Posterior vena cava (tissue), 2 donors: ENCODE data around the gene RPL36A. TPM values are rescaled to one million over a fixed set of nuclear protein-coding genes. Genes with fewer than 3 reads are reported as not detected.

Experiments
- DNase-seq: peaks from one replicate; pipeline ENCODE4 v3.0.0-alpha.2; 2020; ENCODE audit warnings: low spot score
- intact Hi-C, 2 donors: fragments of 100-400 bp; cut with DNase I; formaldehyde crosslinking; loops; one replicate each; pipeline versions ENCODE4 v1.14.1 to v1.14.2; 2022 to 2023
- total RNA-seq, 2 donors: library from RNA; stranded (reverse); fragmentation: NEBNext Ultra II Directional; extraction: Animal tissue kit (Norgen Biotek cat#: 25700); gene quantifications; one replicate each; pipeline ENCODE4 v1.2.1, GENCODE V29; 2021
- donor health status: DM: yes; HTN: yes; CAD: no.
- donor health status: DM: yes; HTN: yes; CAD: no.

Gene RPL36A
- total RNA-seq, 2 donors from 2014 or later, result 203 to 225 TPM

DNA sequence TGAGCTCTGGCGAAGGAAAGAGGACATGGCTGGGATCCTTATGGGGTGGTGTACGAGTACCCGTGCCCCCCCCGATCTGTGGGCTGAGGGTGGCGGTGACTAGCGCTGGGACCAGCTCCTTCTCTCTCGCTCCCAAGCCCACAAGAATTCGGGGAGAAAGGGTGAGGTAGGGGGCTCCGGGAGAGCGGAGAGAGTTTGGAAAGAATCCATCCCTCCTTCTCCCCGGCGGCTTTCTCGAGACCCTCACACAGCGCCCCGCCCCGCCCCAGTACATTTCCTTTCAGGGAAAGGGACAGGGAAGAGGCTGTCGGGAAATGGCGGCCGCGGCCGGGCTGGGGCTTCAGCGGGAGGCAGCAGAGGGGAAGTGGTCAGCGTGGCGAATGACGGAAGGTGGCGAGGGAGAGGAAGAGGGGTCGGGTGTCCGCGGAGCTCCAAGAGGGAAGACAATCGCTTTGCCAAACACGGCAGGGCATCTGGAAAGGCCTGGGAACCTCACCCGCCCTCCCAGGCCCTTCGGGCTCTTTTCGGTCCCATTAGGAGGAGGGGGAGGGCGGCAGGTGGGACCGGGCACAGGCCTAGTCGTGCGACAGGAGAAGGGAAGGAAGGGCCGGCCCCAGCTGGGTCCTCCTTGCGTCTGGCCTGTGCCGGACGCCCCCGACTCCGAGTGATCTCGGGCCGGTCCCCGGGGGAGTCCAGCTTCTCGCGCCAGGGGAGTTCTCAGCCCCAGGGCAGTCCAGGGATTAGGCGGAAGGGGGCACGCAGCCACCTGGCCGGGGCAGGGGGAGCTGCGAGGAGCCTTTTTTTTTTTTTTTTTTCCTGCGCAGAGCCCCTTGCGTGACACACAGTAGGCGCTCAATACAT lies 27.4 kb downstream of the RPL36A start:
- peak; percentile 90 for DNase-seq
- intact Hi-C loops, result no loop called here

DNA sequence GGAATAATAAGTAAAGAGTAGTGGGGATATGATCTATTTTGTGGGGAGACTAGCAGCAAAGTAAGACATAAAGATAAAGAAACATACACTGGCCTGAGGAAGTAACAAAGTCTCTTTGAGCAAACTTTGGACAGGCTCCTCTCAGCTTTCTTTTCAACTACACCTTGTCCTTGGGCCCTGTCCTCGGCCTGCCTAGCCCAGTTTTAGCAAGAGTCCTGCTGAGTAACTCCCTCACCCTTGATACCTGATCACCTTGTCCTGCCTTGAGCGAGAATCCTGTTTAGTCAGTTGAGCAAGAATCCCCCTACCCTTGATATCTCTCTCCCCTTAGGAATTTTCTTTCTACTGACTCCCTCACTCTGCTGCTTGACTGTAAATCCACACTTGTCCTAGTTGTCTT lies 28.7 kb downstream of the RPL36A start:
- intact Hi-C loops, result no loop called here
- no peak for DNase-seq

DNA sequence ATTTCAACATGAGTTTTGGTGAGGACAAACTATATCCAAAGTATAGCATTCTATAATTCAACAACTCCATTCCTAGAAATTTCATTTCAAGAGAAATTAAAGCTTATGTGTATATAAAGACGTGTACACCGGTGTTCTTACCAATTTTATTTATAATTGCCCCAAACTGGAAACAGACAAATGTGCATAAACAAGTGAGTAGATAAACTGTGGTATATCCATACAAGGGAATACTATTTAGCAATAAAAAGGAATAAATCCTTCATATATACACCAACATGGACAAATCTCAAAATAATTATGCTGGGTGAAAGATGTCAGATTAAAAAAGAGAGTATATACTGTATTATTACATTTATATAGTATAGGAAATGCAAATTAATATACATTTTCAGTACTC lies 37.1 kb downstream of the RPL36A start:
- intact Hi-C loops, result no loop called here
- no peak for DNase-seq

DNA sequence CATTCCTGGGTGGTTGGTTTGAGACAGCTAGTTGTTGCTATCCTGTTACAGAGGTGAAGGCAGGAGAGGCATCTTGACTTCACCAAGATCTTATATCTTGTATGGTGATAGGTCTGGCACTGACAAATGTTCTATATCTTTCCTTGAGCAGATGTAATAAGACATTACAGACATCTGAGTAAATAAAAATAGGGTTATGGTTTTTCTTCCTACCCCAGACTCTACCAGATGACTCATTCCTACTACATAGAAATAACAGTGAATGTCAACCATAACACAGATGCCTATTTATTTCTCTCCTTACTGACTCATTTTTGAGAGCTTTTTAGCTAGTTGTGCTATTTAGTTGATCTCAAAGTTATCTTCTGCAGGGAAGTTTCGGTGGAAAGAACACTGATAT lies 39.1 kb downstream of the RPL36A start:
- DNase-seq, result no peak
- intact Hi-C loops, result no loop called here

DNA sequence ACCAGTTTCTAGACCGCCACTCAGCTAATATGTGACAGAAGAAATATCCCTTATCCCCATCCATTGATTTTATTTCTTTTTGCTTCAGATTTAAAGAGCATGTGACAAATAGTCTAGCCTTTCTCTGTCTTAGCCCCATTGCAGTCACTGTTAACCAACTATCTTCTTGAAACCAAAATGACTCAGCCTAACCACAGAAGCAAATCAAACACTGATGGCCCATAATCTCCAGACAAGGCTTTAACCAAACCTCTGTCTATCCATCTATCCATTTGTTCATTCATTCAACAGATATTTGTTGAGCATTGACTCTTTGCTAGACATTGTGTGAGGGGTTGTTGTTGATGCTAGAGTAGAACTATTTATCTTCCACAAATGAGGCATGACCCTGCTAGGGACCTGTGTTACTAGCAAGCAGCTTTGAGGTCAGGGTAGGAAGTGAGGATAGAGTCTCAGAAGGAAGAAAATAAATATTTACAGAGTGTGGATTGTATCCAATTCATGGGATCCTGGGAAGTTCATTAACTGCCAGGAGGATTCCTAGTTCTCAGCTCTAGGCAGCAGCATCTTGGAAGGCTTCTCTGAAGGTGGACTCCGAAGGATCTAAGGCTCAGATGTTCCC lies 39.8 kb downstream of the RPL36A start:
- intact Hi-C loops, result no loop called here
- DNase-seq, result no peak

DNA sequence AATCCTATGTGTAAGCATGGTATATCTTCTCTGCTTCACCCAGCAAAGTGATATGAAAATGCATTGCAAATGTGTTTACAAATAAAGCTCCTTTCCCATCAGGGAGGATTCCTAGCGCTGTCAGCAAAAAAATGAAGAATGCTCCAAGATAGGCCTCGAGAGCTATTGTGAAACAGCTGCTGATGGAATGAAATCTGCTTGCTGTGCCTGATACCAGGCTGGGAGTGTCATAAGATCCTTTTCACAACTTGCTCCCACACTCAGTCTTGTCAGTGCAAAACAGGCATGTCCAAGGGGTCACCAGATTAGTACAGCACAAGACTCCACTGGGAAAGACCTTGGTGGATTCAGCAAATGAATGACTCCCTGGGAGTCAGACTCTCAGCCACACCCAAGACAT lies 51.3 kb downstream of the RPL36A start:
- intact Hi-C loops, result no loop called here
- no peak for DNase-seq

Other genes with a start within 250 kb of the RPL36A start
- gene DRP2, start 171.2 kb upstream of the RPL36A start, total RNA-seq, result under 1 TPM; 0.57 to 0.65 TPM
- gene TAF7L, start 99.7 kb upstream of the RPL36A start, total RNA-seq, result not detected
- gene TIMM8A, start 42.3 kb upstream of the RPL36A start, total RNA-seq, result 1 to 10 TPM; 9.0 TPM
- 10 to 100 TPM in 1 of 2 donors, 1 to 10 TPM in 1; 5.2 to 11.5 TPM for gene BTK, start 4.8 kb upstream of the RPL36A start, total RNA-seq
- 10 to 100 TPM; 20.1 to 24.2 TPM for gene GLA, start 16.9 kb downstream of the RPL36A start, total RNA-seq
- gene HNRNPH2, start 17.2 kb downstream of the RPL36A start, total RNA-seq, result 10 to 100 TPM; 50.9 to 54.4 TPM
- 10 to 100 TPM; 14.6 to 17.8 TPM for gene ARMCX4, start 94.4 kb downstream of the RPL36A start, total RNA-seq
- 10 to 100 TPM; 28.8 to 34.0 TPM for gene ARMCX1, start 159.5 kb downstream of the RPL36A start, total RNA-seq
- 10 to 100 TPM; 34.9 to 37.8 TPM for gene ARMCX6, start 227.0 kb downstream of the RPL36A start, total RNA-seq
- gene ARMCX3, start 232.1 kb downstream of the RPL36A start, total RNA-seq, result 10 to 100 TPM; 58.9 to 65.1 TPM